Forelimb muscle (tissue), 1 donor: ENCODE measurements around the gene CLK4. TPM values are rescaled to one million over a fixed set of nuclear protein-coding genes. Genes with fewer than 3 reads are reported as not detected.

Source experiments
- DNase-seq: peaks from one replicate; pipeline ENCODE4 v3.0.0-alpha.2; 2013; ENCODE audit warnings: low read depth
- polyA plus RNA-seq: library from polyadenylated mRNA; unstranded; fragments of 120-200 nt; gene quantifications from one replicate; pipeline ENCODE4 v1.2.1, GENCODE V29; 2013; ENCODE audit not compliant: insufficient read length

CLK4 gene
- polyA plus RNA-seq, 1 donor: 37.7 TPM

DNA sequence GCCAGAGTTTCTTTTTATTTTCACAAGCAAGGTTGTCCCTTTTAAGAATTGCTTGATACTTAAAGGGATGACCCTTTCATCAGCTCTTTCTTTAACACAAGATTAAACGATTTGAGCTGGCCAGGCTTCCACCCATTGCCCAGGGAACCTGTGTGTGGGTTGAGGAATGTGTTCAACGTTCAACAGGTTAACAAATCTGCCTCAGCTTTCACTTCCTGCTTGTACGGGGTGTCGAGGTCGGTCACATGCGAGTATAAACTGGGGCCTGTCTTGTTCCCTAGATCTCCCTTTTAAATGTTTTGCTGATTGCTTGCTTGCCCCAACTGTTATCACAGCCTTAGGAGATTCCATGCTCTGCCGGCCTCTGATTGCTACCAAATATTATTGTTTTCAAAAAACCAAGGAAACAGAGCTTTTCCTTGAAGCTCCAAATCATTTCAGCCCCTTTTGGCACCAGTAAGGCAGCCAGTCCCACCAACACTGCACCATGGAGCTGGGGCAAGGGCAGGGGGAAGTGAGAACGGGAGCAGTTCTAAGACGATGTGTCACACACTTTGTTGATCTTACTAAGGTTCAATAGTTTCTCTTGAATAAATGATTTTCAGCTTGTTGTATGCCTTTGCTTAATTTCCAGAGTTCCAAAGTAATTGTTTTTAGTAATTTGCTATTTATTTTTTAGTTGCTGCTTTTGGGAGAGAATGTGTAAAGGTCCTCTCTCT is 10.7 kb upstream of the CLK4 start:
- DNase-seq: no peak

GRCh38 chr5:178632285-178632684 is 5.4 kb upstream of the CLK4 start:
- no peak for DNase-seq

DNA sequence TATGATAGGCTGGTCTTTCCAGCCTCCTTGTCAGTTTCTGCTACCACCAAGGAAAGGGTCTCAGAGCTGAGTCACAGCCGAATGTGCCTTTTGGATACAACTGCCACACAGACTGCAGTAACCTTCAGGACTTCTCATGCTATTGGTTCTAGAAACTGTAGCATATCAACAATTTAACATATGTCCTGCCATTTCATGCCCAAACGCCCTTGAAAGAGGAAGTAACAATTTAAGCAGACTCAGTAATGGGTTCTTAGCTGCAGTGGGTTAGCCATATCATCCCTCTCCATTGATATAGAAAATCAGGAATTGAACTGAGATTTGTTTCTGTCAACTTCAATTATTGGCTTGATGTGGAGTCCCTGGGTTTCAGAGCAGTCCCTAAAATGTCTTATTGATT is 4.1 kb upstream of the CLK4 start:
- no peak for DNase-seq

- DNase-seq: no peak
Observed at GRCh38 chr5:178630475-178630930, 3.7 kb upstream of the CLK4 start.

- DNase-seq: no peak
Observed at GRCh38 chr5:178627259-178627598, 379 bp upstream of the CLK4 start.

DNA sequence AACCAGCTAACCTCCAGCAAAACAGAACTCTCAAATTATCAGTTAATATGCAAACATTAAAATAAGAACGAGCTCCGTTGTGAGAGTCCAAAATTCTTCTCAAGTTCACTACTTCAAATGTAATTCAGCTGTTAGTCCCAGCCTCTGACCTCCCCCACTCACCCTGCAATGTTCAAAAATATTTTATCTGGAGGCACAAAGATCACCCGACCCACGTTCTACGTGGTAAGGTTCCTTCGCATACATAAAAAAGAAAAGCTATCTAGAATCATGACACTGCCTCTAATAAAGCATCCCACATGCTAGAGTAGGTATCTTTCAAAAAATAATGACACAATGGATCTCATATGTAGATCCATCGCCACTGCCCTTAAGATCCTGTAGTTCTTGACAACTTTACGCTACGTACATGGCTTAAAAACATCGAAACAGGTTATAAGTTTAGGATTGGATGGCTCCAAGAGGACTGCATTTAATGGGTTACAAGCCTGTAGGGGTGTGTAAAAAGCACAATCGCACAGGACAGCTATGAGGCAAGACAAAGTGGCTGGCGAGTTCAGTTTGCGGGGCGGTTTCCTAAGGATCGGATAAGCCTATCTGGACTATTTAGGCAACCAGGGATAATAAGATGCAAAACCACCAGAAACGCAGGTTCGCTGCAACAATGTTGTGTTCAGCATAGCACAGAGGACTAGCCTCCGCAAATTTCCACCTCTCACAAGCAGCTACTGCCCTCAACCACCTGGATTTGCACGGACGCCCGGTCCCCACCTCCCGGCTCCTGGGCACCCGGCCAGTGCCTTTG is 969 bp downstream of the CLK4 start:
- no peak for DNase-seq

DNA sequence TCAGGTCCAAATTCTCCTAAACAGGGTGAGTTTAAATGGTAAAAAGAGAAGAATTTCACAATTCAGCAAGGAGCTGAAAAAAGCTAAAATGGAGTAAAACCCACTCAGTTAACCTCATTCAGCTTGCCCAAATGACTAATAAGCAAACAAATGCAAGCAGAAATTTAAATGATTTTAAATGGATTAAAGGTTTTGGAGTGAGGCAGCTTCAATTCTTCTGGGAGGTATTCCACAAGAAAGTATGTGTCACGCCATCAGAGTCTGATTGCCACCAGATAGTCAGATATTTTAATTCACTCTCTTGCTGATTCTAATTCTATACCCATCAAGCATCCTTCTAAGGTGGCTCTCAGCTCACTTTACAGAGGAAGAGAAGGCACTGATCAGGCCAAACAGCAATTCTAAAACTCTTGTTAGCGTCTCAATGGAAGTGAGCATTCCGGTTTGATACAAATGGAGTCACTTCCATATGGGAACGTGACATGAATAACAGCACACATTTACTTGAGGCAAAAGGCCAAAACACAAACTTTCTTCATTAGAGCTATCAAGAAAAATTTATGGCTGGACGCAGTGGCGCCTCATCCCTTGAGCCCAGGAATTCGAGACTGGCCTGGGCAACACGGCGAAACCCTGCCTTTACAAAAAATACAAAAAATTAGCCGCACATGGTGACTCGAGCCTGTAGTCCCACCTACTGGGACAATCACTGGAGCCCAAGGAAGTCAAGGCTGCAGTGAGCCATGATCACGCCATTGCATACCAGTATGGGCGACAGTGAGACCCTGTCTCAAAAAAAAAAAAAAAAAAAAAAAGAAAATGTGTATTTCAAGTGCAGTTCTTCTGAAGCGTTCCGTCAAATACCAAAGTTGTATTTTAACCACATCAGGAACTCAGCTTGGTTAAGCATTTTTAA is 2.0 kb downstream of the CLK4 start:
- DNase-seq: no peak

DNA sequence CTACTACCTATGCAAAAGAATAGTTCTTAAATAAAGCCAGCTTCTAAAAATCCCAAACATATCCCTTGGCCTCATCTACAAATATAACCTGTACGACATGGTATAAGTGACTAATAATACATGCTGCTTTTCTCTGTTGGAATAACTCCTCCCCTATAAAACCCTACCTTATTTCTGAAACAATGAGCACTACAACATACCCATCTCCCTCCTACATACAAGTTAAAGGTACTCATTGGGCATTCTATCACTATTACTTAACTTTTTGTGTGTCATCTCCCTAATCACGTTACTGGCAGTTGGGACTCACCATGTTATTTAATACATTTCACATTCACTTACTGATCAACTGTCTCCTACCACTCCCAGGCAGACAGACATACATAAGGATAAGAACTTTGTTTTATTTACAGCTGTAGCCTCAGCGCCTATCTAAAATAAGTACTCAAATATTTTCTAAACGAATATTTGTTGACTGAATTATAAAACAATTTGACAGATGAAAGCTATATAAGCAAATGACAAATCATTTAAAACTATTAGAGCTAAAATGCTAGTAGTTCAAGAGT is 4.1 kb downstream of the CLK4 start:
- DNase-seq: no peak

GRCh38 chr5:178619390-178619789 is 7.5 kb downstream of the CLK4 start:
- no peak for DNase-seq

GRCh38 chr5:178612299-178612698 is 14.6 kb downstream of the CLK4 start:
- DNase-seq: no peak

DNA sequence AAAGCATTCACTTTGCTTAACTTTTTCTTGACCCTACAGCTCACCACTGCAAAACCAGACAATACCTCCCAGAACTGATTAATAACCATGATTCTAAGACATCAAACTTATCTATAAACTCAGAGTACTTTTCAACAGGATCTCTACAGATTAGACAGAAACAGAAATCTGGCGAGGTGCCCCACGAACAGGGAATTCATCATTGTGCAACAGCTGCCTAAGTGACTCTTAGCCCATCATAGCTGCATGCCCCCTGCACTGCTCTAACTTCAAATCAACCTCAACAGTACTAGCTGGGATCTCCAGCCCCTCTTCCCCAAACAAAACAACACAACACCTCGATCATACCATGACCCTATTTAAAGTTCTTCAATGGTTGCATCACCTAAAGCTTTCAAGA is 20.6 kb downstream of the CLK4 start:
- DNase-seq: no peak

- no peak for DNase-seq
Observed at GRCh38 chr5:178605788-178606187, 21.1 kb downstream of the CLK4 start.

GRCh38 chr5:178602752-178603151 is 24.1 kb downstream of the CLK4 start:
- no peak for DNase-seq

DNA sequence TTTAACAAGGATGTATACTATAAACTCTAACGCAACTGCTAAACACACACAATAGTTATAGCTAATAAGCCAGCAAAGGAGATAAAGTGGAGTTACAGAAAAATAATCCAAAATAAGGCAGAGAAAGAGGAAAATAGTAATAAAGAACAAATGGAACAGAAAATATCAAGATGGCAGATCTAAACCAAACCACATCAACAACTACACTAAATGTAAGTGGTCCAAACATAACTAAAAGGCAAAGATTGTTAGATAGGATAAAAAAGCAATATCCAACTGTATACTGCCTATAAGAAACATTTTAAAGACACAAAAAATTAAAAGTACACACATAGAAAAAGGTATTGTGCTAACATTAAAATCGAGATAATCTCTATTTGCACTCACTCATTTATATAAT is 31.1 kb downstream of the CLK4 start:
- no peak for DNase-seq

- no peak for DNase-seq
Observed at GRCh38 chr5:178595150-178595549, 31.7 kb downstream of the CLK4 start.

DNA sequence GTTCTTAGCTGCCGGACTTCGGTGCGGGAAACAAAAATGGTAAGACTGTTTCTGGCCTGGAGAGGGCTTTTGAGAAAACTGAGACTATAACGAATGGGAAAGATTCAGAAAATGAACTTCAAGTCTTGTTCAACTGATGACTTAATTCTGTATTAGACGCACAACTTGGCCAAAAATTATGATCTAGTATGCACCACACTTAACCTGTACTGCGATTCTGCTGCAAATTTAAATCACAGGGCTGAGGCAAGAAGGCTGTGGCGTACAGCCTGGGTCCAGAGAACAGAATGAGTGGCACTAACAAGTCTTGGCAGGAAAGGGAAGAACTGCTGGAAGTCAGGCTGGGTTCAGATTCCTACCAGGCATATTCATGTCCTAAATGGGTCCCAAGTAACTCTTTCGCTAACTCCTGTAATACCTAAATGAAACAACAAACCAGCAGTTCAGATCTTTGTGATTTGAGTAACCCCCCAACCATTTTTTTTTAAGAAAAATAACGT is 35.9 kb downstream of the CLK4 start:
- no peak for DNase-seq

GRCh38 chr5:178590141-178590923 is 36.5 kb downstream of the CLK4 start, which contains the start of gene COL23A1:
COL23A1 (minus strand) TSS chr5:178590393.
- peak; percentile 34 for DNase-seq

- no peak for DNase-seq
Observed at GRCh38 chr5:178589180-178590140, 37.4 kb downstream of the CLK4 start.

GRCh38 chr5:178588769-178589168 is 38.1 kb downstream of the CLK4 start:
- no peak for DNase-seq
